ENCODE results near the gene HSPG2.

- TF ChIP-seq CTCF (IDR thresholded peaks at IDR 0.05) (no peak), ZFX (IDR thresholded peaks at IDR 0.05; ENCODE audit: borderline replicate concordance) (no peak)
Measured at GRCh38 chr1:21827141-21827679, 109.9 kb downstream of the HSPG2 start.

Data from 22Rv1 (cell line).